ENCODE measurements around the gene ATF7. TPM values are rescaled to one million over a fixed set of nuclear protein-coding genes. Genes with fewer than 3 reads are reported as not detected.

Gene ATF7
- total and polyA plus RNA-seq, 2 donors (not counting 3 experiments of a cell fraction or from before 2014, with no cell fraction given), result 36.0 to 68.5 TPM

- no TSS peak for BruUV-seq (replicated peaks)
- dilution Hi-C loops (cut with MboI; ENCODE audit: extremely low pct_ligation_motif_present, low sequenced_read_pairs), result no loop called here
Measured at GRCh38 chr12:53571295-53571694, 54.9 kb downstream of the ATF7 start.

More at GRCh38 chr12:53571295-53571694, 54.9 kb downstream of the ATF7 start:
- no peaks in the 10 kb centered on the region for H3K4me1 ChIP-seq (ENCODE audit: control insufficient read depth, extremely low read depth, insufficient read depth, low read length)
- DNase-seq (ENCODE audit: low read depth, low spot score) (no peak), FAIRE-seq (no peak)
- peaks cover 0 to 1% of the 10 kb centered on the region in 2 experiments for H3K36me3 ChIP-seq (ENCODE audit: control insufficient read depth in 2 of 2, extremely low read depth in 1 of 2, insufficient read depth in 2 of 2, low read length in 2 of 2)
- H2AFZ ChIP-seq (ENCODE audit: low read depth, low read length), result no peak overlapping the region
- no peak overlapping the region for H3K4me3 ChIP-seq (replicated peaks in 1 of 3; ENCODE audit: insufficient read depth in 1 of 3, low read depth in 1 of 3, low read length in 3 of 3)
- no peak overlapping the region for H3K4me2 ChIP-seq (ENCODE audit: insufficient read depth, low read length)
- H4K20me1 ChIP-seq (replicated peaks; ENCODE audit: control insufficient read depth, extremely low read depth, insufficient read depth, low read length), result no peaks in the 10 kb centered on the region
- H3K9me1 ChIP-seq (replicated peaks; ENCODE audit: control insufficient read depth, extremely low read depth, insufficient read depth, low read length), result no peaks in the 10 kb centered on the region
- no peak overlapping the region for H3K9ac ChIP-seq (replicated peaks; ENCODE audit: extremely low read depth, insufficient read depth, low read length)
- peaks cover 6% of the 10 kb centered on the region for H3K79me2 ChIP-seq (ENCODE audit: control insufficient read depth, insufficient read depth, low read length)
- TF ChIP-seq EZH2 (IDR thresholded peaks at IDR 0.05; ENCODE audit: borderline replicate concordance, low read depth, low read length, severe bottlenecking) (no peak), MYC (IDR thresholded peaks at IDR 0.05; ENCODE audit: low read depth, low read length) (no peak), JUN (IDR thresholded peaks at IDR 0.05; ENCODE audit: borderline replicate concordance, insufficient read depth, insufficient read length, low read depth) (no peak), POLR2AphosphoS5 (IDR thresholded peaks at IDR 0.05; ENCODE audit: insufficient read depth, low read depth, low read length) (no peak), CTCF (IDR thresholded peaks at IDR 0.05; ENCODE audit: extremely low read depth in 1 of 2, insufficient read depth in 1 of 2, low read depth in 1 of 2, low read length in 2 of 2) (no peak), FOS (IDR thresholded peaks at IDR 0.05; ENCODE audit: borderline replicate concordance, insufficient read depth, low read length) (no peak), GATA2 (IDR thresholded peaks at IDR 0.05; ENCODE audit: insufficient read depth, insufficient read length, low read depth, low read length) (no peak), MAX (IDR thresholded peaks at IDR 0.05; ENCODE audit: insufficient read depth, insufficient read length) (no peak), POLR2A (IDR thresholded peaks at IDR 0.05; ENCODE audit: low read depth, low read length) (no peak)
- no peaks in the 10 kb centered on the region for H3K9me3 ChIP-seq (replicated peaks; ENCODE audit: control insufficient read depth, insufficient read depth, low read length)
- H3K27ac ChIP-seq (ENCODE audit: insufficient read depth, low read depth, low read length), result no peak overlapping the region
- H3K27me3 ChIP-seq (ENCODE audit: control insufficient read depth in 2 of 2, insufficient read depth in 2 of 2, low read length in 2 of 2), result no peaks in the 10 kb centered on the region
- ChIA-PET CTCF (interaction anchor here (1.3 to 1.8 kb wide), 2 partner anchors 20 to 23 kb away, joined by 4 read pairs; no protein-coding TSS in a partner anchor), POLR2A (no interaction called here)
- intact Hi-C loops (cut with micrococcal nuclease), result no loop called here
